ENCODE measurements around the gene ABTB1.
"Not testable (repeated sequence)": the region's sequence is repeated elsewhere in the genome, so short reads cannot be mapped to it uniquely, and the experiment has no call there.

ABTB1 gene

DNA sequence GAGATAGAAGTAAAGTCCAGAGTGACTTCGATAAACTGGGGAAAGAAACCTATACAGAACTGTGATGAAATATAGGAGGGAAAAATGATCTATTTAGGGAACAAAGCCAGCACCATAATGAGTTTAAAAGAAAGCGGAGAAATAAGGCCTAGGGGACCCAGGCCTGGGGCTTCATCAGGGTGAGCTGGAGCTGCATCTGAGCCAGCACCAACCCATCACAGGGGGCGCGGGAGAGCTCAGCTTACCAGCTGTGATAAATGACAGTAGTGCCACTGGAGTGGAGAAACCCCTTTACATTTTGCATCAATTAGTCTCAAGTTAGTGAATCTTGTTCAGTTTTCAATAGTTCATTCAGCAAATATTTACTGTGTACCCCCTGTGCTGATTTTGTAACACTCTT is 22.5 kb upstream of the ABTB1 start:
- no peak for DNase-seq

DNA sequence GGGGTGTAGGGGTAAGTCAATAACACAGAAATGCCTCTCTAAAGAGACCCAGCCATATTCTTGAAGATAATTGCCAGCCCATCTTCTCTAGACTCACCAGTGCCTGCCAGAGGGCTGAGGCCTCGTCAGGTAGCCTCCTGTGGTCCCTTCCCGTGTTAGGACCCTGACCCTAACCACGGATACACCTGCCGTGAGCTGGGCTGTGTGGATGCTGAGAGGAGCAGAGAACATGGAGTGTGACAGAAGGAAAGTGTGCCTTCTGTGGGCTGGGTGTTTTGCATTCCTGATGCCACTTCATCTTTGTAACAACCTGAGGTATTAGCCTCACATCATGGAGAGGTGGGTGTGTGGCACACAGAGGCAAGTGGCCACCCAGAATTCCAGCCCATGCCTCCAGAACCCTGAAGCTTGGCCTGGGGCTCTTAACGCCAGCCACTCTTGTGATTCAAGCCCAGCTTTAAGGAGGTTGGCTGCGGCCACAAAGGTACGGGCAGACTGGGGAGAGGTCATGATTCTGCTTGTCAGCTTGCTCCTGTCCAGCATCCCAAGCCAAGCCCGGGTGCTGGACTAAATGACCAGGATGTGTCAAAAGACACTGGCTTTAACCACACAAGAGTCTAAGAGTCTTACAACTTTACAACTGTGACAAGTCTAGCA is 21.1 kb upstream of the ABTB1 start:
- DNase-seq: no peak

DNA sequence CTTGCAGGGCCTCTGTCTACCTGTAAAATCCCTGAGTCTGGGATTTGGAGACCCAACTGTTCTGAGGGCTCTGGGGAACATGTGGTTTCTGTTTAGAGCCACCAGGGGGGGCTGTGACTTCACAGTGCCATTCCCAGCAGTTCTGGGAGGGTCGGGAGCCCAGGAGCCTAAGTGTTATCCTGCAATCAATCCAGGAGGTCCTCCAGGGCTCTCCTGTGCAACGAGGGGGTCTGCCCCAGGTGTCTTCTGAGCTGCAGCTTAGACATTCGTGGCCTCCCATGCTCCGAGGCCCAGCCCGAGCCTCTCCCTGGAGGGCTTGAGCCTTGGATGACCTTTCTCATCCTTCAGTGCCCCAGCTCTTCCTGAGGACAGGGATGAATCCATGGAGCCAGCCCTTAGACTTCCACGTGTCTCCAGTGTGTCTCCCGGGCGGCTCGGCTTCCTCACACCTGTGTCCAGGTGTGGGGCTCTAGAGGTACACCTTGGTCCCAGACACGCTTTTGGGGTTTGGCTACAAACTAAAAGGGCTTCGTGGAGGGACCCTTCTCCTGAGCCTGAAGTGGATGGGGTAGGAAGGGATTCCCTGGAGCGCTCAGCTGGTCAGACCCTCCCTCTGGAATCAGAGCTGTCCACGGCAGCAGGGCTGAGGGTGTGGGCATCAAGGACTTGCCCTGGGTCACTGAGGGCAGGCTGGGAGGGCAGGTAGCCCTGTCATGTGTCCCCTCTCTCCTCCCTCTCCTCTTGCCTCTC is 20.3 kb upstream of the ABTB1 start:
- DNase-seq: peak; percentile 49

DNA sequence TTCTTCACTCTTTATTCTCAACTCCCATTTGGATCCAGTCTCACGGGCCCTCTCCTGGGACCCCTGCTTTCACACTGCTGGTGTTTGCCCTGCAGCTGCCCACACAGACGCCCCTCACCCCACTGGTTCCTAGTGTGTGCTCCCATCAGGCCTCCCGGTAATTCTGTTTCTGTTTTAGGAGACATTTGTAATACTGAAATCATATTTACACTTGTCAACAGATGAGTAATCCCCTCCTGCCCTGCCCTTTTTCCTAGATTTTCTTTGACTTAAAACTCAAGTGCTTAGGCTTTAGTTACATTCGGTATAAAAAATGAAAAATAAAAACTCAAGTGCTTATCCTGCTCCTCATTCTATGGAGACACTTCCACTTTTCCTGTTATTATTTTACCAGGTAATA is 18.4 kb upstream of the ABTB1 start:
- no peak for DNase-seq

DNA sequence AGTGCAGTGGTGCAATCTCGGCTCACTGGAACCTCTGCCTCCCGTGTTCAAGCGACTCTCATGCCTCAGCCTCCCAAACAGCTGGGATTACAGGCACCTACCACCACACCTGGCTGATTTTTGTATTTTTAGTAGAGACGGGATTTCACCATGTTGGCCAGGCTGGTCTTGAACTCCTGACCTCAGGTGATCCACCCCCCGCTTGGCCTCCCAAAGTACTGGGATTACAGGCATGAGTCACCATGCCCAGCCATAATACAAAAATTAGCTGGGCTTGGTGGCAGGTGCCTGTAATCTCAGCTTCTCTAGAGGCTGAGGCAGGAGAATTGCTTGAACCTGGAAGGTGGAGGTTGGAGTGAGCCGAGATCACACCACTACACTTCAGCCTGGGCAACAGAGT is 17.8 kb upstream of the ABTB1 start:
- DNase-seq: not testable (repeated sequence)

DNA sequence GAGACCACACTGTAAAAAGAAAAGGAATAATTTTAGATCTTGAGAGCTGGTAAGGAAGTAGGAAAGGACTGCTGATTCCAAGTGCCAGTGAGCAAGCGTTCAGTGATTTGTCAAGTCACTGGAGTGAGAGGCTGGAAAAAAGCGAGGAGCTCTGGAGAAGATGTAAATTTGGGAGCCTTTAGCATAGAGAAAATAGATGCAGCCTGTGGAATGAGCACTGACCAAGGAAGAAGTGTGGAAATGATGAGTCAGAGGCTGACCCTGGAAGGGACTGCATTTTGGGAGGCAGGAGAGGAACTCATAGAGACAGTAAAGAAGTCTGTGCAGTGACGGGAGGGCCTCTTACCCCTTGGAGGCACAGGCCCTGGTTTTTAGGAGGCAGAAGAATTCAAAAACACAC is 17.1 kb upstream of the ABTB1 start:
- DNase-seq: peak; percentile 77

DNA sequence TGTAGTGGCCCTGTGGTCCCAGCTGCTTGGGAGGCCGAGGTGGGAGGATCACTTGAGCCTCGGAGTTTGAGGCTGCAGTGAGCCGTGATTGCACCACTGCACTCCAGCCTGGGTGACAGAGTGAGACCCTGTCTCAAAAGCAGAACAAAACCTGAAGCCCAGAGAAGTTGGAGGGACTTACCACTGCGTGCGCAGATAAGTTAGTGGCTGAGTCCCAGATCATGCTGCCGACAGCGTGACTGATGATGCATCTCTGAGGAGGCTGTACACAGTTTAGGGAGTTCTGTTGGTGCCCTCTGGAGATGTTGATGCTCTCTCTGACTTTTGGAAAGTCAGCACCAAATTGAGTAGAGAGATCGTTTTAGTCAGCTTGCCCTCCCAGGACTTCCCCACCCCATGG is 15.8 kb upstream of the ABTB1 start:
- no peak for DNase-seq

DNA sequence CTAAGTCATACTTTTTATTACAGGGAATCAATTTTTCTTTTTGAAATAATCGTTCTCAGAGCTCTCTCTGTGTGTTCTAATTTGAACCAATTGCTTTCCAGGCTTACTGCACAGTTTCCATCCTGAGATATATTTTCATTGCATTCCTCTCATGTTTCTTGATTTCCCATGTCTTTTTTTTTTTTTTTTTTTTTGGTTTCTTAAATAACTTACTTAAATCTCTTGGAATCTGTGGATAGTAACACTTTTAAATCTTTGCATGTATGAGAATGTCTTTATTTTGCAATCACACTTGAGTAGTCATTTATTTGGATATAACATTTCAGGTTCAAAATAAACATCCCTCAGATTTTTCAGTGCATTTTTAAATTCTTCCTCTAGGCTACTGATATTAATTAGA is 14.5 kb upstream of the ABTB1 start:
- DNase-seq: peak; percentile 24

DNA sequence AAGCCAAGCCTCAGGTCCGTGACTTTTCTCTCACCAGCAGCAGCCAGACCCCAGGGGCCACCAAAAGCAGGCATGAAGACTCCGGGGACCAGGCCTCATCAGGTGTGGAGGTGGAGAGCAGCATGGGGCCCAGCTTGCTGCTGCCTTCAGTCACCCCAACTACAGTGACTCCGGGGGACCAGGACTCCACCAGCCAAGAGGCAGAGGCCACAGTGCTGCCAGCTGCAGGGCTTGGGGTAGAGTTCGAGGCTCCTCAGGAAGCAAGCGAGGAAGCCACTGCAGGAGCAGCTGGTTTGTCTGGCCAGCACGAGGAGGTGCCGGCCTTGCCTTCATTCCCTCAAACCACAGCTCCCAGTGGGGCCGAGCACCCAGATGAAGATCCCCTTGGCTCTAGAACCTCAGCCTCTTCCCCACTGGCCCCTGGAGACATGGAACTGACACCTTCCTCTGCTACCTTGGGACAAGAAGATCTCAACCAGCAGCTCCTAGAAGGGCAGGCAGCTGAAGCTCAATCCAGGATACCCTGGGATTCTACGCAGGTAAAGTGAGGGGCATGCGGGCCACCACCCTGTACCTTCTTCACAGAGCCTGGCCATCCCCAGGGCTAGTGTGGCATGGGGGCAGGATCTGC is 12.0 kb upstream of the ABTB1 start:
- DNase-seq: no peak

DNA sequence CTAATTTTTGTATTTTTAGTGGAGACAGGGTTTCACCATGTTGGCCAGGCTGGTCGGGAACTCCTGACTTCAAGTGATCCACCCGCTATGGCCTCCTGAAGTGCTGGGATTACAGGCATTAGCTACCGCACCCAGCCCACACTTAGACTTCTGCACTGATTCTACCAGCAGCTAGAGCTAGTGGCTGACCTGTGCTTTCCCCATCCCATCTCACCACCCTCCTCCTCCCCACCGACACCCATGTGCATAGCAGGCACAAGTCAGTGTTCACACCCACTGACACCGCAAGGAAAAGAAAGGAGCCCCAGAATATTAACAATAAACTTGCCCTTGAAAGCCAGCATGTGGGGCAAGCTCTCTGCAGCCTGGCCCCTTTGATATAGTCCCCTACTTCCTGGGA is 11.2 kb upstream of the ABTB1 start:
- no peak for DNase-seq

DNA sequence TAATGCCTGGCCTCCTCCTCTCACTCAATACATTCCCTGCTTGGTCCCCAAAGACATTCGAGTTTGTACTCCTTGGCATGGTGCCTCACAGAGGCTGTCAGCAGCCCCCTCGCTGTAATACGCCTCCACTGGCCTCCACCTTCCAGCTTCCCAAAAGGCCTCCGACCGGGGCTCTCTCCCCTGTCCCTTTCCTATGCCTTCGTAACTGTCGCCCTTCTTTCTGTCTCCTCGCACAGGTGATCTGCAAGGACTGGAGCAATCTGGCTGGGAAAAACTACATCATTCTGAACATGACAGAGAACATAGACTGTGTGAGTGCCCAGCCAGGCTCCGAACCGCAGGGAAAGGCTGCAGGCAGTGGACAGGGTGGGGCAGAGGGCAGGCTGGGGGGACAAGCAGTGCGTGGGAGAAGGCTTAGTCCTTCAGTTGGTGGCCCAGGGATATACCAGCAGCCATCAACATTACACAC is 10.7 kb upstream of the ABTB1 start:
- DNase-seq: no peak

DNA sequence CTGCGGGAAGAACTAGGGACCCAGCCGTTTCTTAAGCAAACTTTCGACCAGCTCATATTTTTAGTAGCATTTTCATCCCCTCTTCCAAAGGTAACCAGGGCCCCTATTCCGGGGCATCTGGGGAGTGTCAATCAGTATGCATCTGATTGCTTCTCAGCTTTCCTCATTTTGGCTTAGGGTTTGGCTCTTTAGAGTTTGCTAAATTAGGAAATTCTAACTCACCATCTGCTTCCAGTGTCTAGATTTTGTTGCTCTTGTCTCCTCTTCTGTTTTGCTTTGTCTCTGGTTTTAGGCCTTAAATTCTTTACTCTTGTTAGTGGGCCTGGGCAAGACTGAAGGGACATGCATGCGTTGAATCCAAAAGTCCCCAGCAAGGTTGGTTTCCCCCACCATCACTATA is 9.6 kb upstream of the ABTB1 start:
- no peak for DNase-seq

DNA sequence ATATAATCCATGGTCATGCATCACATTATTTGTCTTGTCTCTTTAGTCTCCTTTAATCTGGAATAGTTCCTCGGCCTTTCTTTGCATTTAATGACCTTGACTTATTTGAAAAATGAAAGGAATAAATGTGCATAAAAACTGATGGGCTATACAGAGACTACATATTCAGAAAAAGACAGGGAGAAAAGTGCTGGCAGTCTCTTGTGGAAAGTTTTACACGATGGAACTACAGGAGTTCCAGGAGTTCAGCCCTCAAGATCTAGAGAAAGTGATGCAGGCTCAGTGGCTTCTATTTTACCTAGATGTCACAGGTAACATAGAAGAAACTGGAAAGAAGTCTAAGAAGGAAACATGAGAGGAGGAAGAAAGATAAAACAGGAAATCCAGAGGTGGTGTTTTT is 7.6 kb upstream of the ABTB1 start:
- no peak for DNase-seq

DNA sequence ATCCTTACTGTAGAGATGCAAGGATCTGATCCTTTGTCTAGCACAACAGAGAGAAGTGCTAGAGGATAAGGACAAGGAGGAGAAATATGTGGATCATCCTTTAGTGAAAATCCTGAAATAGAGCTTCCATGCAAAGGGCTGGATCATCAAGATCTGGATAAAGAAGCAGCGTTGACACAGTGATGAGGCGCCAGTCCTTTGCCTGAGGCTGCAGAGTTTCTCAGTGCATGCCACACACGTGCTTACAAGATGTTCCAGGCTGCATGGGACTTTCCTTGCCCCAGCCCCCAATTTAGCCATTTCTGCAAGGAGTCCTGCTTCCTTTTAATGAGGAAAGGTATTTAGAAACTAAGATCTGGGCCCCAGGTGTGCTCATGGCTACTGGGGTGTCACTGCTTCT is 7.2 kb upstream of the ABTB1 start:
- no peak for DNase-seq

DNA sequence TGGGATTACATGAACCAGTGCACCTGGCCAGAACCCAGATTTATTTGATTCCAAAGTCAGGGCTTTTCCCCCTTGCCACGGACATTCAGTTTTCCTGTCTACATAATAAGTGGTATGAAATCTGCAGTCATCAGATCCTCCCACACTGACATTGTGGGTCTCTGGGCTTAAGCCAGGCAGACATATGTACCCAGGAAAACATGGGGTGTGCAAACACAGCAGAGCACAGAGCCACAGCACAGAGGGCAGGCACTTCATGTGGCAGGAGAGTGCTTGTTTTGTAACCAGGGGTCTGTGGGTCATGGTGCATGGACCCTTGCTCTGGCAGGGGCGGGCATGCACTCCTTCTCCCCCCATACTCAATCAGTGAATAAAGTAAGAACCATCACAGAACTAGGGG is 6.1 kb upstream of the ABTB1 start:
- DNase-seq: no peak

DNA sequence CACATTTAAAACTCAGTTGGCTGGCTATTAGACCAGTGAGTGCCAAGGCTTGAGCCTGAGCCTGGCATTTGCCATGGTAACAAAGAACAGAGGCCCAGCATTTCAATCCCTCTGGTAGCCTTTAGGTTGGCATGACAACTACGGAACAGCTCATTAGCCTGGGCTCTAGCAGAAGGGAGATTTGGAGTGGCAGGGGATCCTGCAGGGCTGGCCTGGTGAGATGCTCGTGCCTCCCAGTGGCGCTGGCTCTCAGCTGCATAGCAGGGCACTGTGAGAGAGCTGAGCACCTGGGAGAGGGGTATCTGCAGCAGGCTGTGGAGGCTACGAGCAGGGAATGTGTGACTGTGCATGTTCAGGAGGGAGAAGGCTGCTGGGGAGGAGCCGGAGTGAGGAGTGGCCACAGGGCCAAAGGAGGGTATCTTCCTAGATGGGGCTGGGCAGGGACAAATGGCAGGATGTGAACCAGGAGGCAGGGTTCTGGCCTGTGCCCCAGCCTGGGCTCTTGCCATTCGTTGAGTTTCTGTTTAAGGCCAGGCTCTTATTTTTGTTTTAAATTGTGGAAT is 5.6 kb upstream of the ABTB1 start:
- no peak for DNase-seq

DNA sequence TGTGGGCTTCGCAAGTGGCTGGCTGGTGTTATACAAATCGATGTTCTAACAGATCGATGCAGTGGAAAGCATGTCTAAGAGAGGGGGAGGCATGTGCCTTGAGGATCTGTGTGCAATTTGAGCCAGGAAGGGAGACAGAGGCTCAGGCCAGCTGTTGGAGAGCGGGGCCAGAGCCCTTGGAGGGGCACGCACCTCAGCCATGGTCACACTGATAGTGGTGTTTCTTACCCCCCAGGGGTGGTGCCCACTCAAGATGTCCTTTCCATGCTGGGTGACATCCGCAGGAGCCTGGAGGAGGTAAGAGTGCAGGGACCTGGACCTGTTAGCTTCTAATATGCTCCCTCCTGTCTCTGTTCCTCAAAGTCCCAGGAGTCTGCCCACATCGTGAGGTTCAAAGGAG is 3.8 kb upstream of the ABTB1 start:
- DNase-seq: no peak

DNA sequence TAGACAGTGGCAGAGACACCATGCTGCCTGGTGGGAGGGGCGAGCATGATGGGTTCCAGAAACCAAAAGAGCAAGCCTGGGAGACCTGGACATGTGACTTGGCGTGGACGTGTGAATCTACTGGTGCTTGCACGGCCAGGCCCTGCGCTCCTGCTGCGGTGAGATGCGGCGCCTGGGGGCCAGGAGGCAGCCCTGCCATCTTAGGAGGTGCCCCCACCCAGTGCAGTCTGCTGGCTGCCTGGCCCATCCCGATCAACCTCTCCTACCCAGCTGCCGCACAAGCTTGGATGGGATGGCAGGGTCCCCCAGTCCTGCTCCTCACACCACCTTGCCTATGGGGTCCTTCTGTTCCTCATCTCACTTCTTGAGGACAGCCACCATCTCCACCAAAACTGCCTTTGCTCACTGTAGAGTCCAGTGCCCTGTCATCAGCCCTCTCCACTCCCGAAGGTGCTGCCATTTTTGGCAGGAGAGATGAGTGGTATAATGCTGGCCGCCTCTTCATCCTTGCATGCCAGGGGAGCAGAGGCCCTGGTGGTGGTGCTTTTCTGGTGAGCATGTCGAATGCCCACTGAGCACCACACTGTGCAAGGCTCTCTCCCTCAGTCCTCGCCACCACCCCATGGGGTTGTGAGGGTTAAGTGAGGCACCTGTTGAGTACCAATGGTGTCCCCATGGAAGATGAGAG is 3.1 kb upstream of the ABTB1 start:
- DNase-seq: no peak

DNA sequence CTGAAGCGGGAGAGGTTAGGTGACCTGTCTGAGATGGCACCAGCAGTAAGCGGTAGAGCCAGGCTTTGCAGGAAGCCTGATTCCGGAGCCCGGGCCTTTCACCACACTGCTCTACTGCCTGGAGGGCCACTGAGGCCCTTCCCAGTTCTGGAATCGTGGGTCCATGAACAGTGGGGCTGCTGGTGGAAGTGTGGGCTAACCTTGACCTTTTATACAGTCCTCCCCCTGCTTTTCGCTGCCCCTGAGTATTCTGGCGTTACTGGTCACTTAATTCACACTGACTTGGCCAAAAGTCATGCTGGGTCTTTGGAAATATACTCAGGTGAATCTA is 2.6 kb upstream of the ABTB1 start:
- DNase-seq: no peak

DNA sequence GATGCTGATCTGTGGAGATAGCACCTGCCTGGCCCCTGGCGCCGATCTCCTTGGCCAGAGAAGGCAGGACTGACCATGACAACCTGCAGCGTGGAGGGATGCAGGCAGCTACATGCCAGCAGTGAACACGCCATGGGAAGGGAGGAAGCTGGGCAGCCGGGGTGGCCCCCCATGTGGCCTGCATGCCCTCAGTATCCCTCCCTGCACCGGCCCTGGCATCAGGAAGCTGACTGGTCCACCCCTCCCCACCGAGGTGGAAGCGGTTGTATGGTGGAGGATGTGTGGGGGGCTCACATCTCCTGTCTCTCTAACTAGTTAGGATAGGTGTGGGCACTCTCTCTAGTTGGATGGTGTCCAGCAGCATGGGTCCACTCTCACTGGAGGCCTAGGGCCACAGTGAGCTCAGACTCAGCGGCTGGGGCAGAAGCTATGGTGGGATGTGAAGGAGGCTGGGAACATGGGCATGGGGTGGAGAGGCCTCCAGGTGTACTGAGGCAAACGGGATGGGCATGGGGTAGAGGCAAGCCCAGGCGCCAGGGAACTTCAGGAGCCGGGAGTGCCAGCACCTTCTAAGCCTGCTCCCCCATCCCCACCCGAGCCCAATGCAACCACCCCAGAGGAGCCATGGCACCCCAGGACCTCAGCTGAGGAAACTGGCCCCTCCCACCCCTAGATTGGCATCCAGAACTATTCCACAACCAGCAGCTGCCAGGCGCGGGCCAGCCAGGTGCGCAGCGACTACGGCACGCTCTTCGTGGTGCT is 1.8 kb upstream of the ABTB1 start:
- DNase-seq: no peak

DNA sequence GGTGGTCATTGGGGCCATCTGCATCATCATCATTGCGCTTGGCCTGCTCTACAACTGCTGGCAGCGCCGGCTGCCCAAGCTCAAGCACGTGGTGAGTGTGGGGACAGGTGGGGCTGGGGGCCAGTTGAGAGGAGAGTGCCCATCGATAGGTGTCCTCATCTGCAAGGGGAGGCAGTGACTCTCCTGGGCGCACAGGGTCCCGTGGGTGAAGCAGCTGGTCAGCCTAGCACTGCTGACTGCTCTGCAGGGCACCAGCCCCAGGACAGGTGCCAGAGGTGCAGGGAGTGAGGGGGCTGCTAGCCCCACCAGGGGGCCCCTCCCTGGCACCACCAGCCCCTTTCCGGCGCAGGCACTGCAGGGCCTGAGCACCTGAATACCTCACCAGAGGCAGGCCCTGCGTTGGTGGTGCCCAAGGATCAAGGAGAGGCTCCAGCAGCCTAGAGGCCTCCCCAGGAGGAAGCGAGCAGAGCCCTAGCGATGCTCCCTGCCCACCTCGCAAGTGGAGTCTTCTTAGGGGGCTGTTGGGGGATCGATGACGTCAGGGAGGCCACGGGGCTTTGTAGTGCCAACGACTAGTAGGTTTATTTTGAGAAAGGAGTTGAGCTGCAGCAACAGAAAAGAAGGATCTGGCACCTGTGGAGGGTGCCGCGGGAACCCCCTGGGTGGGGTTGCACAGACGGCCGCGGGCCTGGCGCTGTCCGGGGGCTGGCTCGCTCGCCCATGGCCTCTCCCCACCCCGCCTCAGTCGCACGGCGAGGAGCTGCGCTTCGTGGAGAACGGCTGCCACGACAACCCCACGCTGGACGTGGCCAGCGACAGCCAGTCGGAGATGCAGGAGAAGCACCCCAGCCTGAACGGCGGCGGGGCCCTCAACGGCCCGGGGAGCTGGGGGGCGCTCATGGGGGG is 976 bp upstream of the ABTB1 start:
- DNase-seq: no peak
